Mesenchymal stem cell (in vitro differentiated cells and primary cell): Measurements from ENCODE around the gene ZDHHC13. TPM values are rescaled to one million over a fixed set of nuclear protein-coding genes. Genes with fewer than 3 reads are reported as not detected.

Experiments
- DNase-seq: peaks from one replicate; pipeline ENCODE4 v3.0.0-alpha.2; 2013
- H2AFZ ChIP-seq: one replicate; pipeline ENCODE4 v1.6.1; 2013; ENCODE audit warnings: low read depth, mild to moderate bottlenecking, control low read depth, inconsistent platforms, low read length, moderate library complexity
- H2AK5ac ChIP-seq: 2 replicates; pipeline ENCODE4 v1.6.1; 2013; ENCODE audit warnings: low read length, moderate library complexity, mild to moderate bottlenecking, inconsistent platforms; ENCODE audit not compliant: severe bottlenecking
- H2BK120ac ChIP-seq: one replicate; pipeline ENCODE4 v1.6.1; 2013; ENCODE audit warnings: low read depth, mild to moderate bottlenecking, inconsistent platforms, low read length, moderate library complexity
- H2BK12ac ChIP-seq, 2 experiments: one replicate each; pipeline ENCODE4 v1.6.1; 2013; ENCODE audit warnings: inconsistent platforms in 2 of 2, low read length in 2 of 2, mild to moderate bottlenecking in 2 of 2, moderate library complexity in 2 of 2, control low read depth in 1 of 2
- H2BK15ac ChIP-seq: one replicate; pipeline ENCODE4 v1.6.1; 2013; ENCODE audit warnings: mild to moderate bottlenecking, low read depth, inconsistent platforms; ENCODE audit not compliant: poor library complexity, severe bottlenecking
- H2BK5ac ChIP-seq: 2 replicates; pipeline ENCODE4 v1.6.1; 2013; ENCODE audit warnings: low read depth, mild to moderate bottlenecking, low read length, control low read depth, inconsistent platforms; ENCODE audit not compliant: poor library complexity, severe bottlenecking
- H3K14ac ChIP-seq, 2 experiments: one replicate each; pipeline ENCODE4 v1.6.1; 2013; ENCODE audit warnings: inconsistent platforms in 2 of 2, low read length in 2 of 2, control low read depth in 1 of 2, mild to moderate bottlenecking in 1 of 2, moderate library complexity in 1 of 2
- H3K18ac ChIP-seq, 2 experiments: one replicate each; pipeline ENCODE4 v1.6.1; 2013; ENCODE audit warnings: inconsistent platforms in 2 of 2, low read length in 2 of 2, control low read depth in 1 of 2, low read depth in 1 of 2, mild to moderate bottlenecking in 1 of 2
- H3K23ac ChIP-seq, 2 experiments: one replicate each; pipeline ENCODE4 v1.6.1; 2013; ENCODE audit warnings: inconsistent platforms in 2 of 2, low read length in 2 of 2, mild to moderate bottlenecking in 2 of 2, moderate library complexity in 2 of 2, control low read depth in 1 of 2
- H3K27ac ChIP-seq: 2 replicates; pipeline ENCODE4 v1.5.1; 2013; ENCODE audit warnings: mild to moderate bottlenecking, moderate library complexity, low read length, control low read depth, inconsistent platforms; ENCODE audit not compliant: poor library complexity, severe bottlenecking
- H3K27me3 ChIP-seq, 2 experiments: 2 replicates each; pipeline versions ENCODE4 v1.6.1 to v1.7.0; 2013; ENCODE audit warnings: low read length in 2 of 2, mild to moderate bottlenecking in 2 of 2, moderate library complexity in 2 of 2, control low read depth in 1 of 2, inconsistent platforms in 1 of 2; ENCODE audit not compliant: control insufficient read depth in 1 of 2, insufficient read depth in 1 of 2
- H3K36me3 ChIP-seq, 2 experiments: 2 replicates each; pipeline versions ENCODE4 v1.6.1 to v1.7.0; 2013; ENCODE audit warnings: low read length in 2 of 2, control low read depth in 1 of 2, inconsistent platforms in 1 of 2, low read depth in 1 of 2, mild to moderate bottlenecking in 1 of 2; ENCODE audit not compliant: insufficient read depth in 2 of 2, control insufficient read depth in 1 of 2
- H3K4ac ChIP-seq, 2 experiments: one replicate each; pipeline ENCODE4 v1.6.1; 2013; ENCODE audit warnings: inconsistent platforms in 2 of 2, low read length in 2 of 2, mild to moderate bottlenecking in 2 of 2, moderate library complexity in 2 of 2, control low read depth in 1 of 2, low read depth in 1 of 2
- H3K4me1 ChIP-seq: 2 replicates; pipeline ENCODE4 v1.6.1; 2013; ENCODE audit warnings: low read depth, low read length, control low read depth; ENCODE audit not compliant: control insufficient read depth, insufficient read depth
- H3K4me2 ChIP-seq: 2 replicates; pipeline ENCODE4 v1.6.1; 2013; ENCODE audit warnings: low read length, mild to moderate bottlenecking, inconsistent platforms; ENCODE audit not compliant: poor library complexity, severe bottlenecking
- H3K4me3 ChIP-seq, 2 experiments: 2 replicates each; pipeline versions ENCODE4 v1.5.1 to v1.7.0; 2013; ENCODE audit warnings: low read length in 2 of 2, mild to moderate bottlenecking in 2 of 2, control low read depth in 1 of 2, low read depth in 1 of 2; ENCODE audit not compliant: insufficient read depth in 1 of 2
- H3K79me1 ChIP-seq: replicated peaks from 2 replicates; pipeline ENCODE4 v1.6.1; 2013; ENCODE audit warnings: mild to moderate bottlenecking, control low read depth, low read length, inconsistent platforms; ENCODE audit not compliant: poor library complexity, severe bottlenecking
- H3K9ac ChIP-seq: 2 replicates; pipeline ENCODE4 v1.7.0; 2013; ENCODE audit warnings: mild to moderate bottlenecking, low read length, moderate library complexity
- H3K9me3 ChIP-seq: 2 replicates; pipeline ENCODE4 v1.7.0; 2013; ENCODE audit warnings: mild to moderate bottlenecking, low read length; ENCODE audit not compliant: control insufficient read depth
- H4K8ac ChIP-seq: one replicate; pipeline ENCODE4 v1.6.1; 2013; ENCODE audit warnings: inconsistent platforms, mild to moderate bottlenecking, low read length, moderate library complexity
- H4K91ac ChIP-seq: one replicate; pipeline ENCODE4 v1.6.1; 2013; ENCODE audit warnings: mild to moderate bottlenecking, low read length, inconsistent platforms
- WGBS: methylation state at CpG from one replicate; pipeline ENCODE4 v1.1.7; 2013; ENCODE audit warnings: mixed read lengths; 5-methylcytosine and 5-hydroxymethylcytosine counted together
- polyA plus RNA-seq, 2 experiments: library from polyadenylated mRNA; stranded (reverse); fragments of 200-250 nt; gene quantifications; one replicate each; pipeline ENCODE4 v1.2.3, GENCODE V29; 2013

ZDHHC13 gene
- polyA plus RNA-seq (2013, experiment 1 of 2), result 6.4 TPM
- 6.9 TPM for polyA plus RNA-seq (2013, experiment 2 of 2)

GRCh38 chr11:19116971-19117759 lies at the start of gene ZDHHC13:
Gene ZDHHC13 (plus strand): TSS chr11:19117168. CDS start chr11:19117250, 82 bp downstream.
- H2BK5ac ChIP-seq, result peak within 1 kb of the TSS; percentile 9
- peak; percentile 92 for DNase-seq
- WGBS, result under 1% methylated on average over 49 of the region's 61 CpGs
- H2BK15ac ChIP-seq, result peak within 1 kb of the TSS; percentile 94
- H3K23ac ChIP-seq, result no peak within 1 kb of the TSS
- no peak within 1 kb of the TSS for H2AK5ac ChIP-seq
- no peak within 1 kb of the TSS for H3K27ac ChIP-seq
- peak within 1 kb of the TSS; percentile 89 to 94 for H3K18ac ChIP-seq
- H2BK120ac ChIP-seq, result no peak within 1 kb of the TSS
- peak within 1 kb of the TSS; percentile 88 to 97 for H3K4me3 ChIP-seq
- peak within 1 kb of the TSS; percentile 84 for H3K9ac ChIP-seq
- H3K4me1 ChIP-seq, result peaks cover 1% of the 10 kb centered on the region
- peaks cover 12 to 24% of the 10 kb centered on the region in 2 experiments for H3K27me3 ChIP-seq
- H3K4ac ChIP-seq, result peak within 1 kb of the TSS in 1 of 2 experiments; percentile 81
- H4K91ac ChIP-seq, result peak within 1 kb of the TSS; percentile 92
- peak within 1 kb of the TSS; percentile 98 for H4K8ac ChIP-seq
- peaks cover 0 to 9% of the 10 kb centered on the region in 2 experiments for H3K36me3 ChIP-seq
- H3K79me1 ChIP-seq, result peaks cover 18% of the 10 kb centered on the region
- peak within 1 kb of the TSS; percentile 80 for H2AFZ ChIP-seq
- peak within 1 kb of the TSS; percentile 97 for H3K4me2 ChIP-seq
- no peaks in the 10 kb centered on the region for H3K9me3 ChIP-seq
- no peak within 1 kb of the TSS for H3K14ac ChIP-seq
- H2BK12ac ChIP-seq, result no peak within 1 kb of the TSS

- H3K4me3 ChIP-seq, result peak overlapping the region in 1 of 2 experiments; percentile 53
- H4K91ac ChIP-seq, result no peak overlapping the region
- no peak overlapping the region for H2BK120ac ChIP-seq
- H3K9ac ChIP-seq, result peak overlapping the region; percentile 73
- peaks cover 42 to 62% of the 10 kb centered on the region in 2 experiments for H3K27me3 ChIP-seq
- H3K14ac ChIP-seq, result no peak overlapping the region
- peak; percentile 86 for DNase-seq
- no peak overlapping the region for H2BK12ac ChIP-seq
- no peaks in the 10 kb centered on the region for H3K79me1 ChIP-seq
- H3K27ac ChIP-seq, result no peak overlapping the region
- no peak overlapping the region for H3K18ac ChIP-seq
- no peak overlapping the region for H3K4ac ChIP-seq
- peaks cover 4% of the 10 kb centered on the region for H3K9me3 ChIP-seq
- 11% methylated on average over 9 of the region's 11 CpGs for WGBS
- peak overlapping the region; percentile 29 for H2AFZ ChIP-seq
- H3K36me3 ChIP-seq, result no peaks in the 10 kb centered on the region
- no peak overlapping the region for H3K23ac ChIP-seq
- H2AK5ac ChIP-seq, result no peak overlapping the region
- H4K8ac ChIP-seq, result no peak overlapping the region
- H2BK15ac ChIP-seq, result no peak overlapping the region
- H2BK5ac ChIP-seq, result no peak overlapping the region
- H3K4me1 ChIP-seq, result peaks cover 2% of the 10 kb centered on the region
- H3K4me2 ChIP-seq, result peak overlapping the region; percentile 6
Measured at GRCh38 chr11:19071255-19071654, 45.7 kb upstream of the ZDHHC13 start.

GRCh38 chr11:19072464-19072863 lies 44.5 kb upstream of the ZDHHC13 start:
- Histone ChIP-seq H2BK120ac (no peak overlapping the region), H3K9me3 (peaks cover 4% of the 10 kb centered on the region), H3K27me3 (peaks cover 46 to 61% of the 10 kb centered on the region in 2 experiments), H4K91ac (peak overlapping the region; percentile 48), H3K9ac (no peak overlapping the region), H3K27ac (no peak overlapping the region), H3K4ac (no peak overlapping the region), H2BK5ac (no peak overlapping the region), H3K79me1 (no peaks in the 10 kb centered on the region), H3K4me1 (peaks cover 2% of the 10 kb centered on the region), H3K18ac (no peak overlapping the region), H4K8ac (no peak overlapping the region), H2AK5ac (no peak overlapping the region), H2AFZ (no peak overlapping the region), H2BK12ac (no peak overlapping the region), H3K36me3 (no peaks in the 10 kb centered on the region), H3K4me3 (no peak overlapping the region), H3K4me2 (no peak overlapping the region), H3K14ac (no peak overlapping the region), H3K23ac (no peak overlapping the region), H2BK15ac (no peak overlapping the region)
- WGBS, result 93% methylated on average over 5 of the region's 5 CpGs
- DNase-seq, result no peak
